Activated T-helper 1 cell treated with Interleukin-2 at 50 U/mL for 16 hours (primary cell): Measurements from ENCODE around the gene FOXB1.

Experiments used
- DNase-seq: peaks from one replicate; pipeline ENCODE4 v3.0.0-alpha.2; 2020; ENCODE audit warnings: low read depth

FOXB1 gene

GRCh38 chr15:59998950-59999611 is 5.0 kb upstream of the FOXB1 start:
- DNase-seq = no peak

GRCh38 chr15:59999612-60000112 is 4.4 kb upstream of the FOXB1 start:
- no peak for DNase-seq

DNA sequence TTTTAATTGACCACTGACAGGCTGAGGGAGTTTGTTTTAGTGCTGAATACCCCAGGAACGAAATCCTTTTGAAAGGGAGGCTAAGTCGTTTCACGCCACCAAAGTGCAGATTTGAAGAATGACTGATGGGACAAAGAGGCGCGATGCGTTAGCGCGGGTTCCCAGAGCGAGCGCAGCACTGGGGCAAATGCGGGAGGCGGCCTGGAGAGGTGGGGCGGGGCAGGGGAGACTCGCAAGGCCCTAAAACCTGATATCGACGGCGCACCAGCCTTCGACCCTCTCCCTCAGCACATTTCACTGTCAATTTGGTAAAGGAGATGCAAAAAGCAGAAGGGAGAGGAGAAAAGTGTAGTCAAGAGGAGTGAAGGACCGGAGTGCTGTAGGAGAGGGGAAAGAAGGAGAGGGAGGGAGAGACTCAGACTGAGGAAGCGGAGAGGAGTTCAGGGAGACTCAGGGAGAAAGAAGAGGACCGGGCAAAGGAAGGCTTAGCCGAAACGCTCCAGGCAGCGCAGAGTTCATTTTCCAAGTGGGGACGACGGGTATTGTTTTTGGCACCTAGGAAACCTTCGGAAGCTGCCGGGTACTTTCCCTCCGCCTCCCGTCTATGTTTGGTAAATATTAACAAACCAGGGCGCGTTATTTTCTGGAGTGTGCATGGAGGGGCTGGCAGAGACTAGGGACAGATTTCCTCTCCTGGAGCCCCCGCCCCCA is 3.8 kb upstream of the FOXB1 start:
- DNase-seq = no peak

DNA sequence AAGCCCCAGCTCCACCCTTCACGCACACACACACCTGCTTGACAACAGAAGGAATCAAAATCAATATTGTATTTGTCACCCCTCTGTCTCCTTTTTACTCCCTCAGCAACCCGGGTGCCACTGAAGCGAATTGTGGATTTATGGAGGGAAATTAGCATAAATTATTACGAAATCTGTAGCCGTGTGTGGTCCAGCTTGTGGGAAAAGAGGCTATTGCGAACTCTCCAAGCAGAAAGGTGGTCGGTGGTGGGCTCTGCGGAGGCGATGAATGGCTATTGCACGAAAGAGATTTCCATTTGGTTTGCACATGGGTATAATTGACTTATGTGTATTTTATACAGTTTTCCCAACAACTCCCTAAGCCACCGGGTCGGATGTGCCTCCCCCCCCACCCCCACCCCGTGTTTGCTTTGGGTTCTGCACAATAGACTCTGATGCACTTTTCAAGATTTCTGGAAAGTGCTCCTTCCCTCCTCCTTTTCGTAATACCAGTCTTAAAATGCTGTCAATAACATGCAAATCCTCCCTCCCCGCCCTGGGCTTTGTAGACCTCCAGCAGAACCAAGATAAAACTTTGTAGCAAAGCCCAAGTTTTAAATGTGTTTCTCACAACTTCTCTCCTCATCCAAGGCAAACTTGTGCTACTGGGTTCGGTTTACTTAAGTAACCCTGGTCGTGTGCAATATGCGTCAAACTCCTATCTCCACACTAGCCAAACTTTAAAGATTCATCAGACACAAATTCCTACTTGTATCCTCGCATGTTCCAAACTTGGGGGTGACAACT is 3.1 kb upstream of the FOXB1 start:
- no peak for DNase-seq

GRCh38 chr15:60001610-60002527 is 2.2 kb upstream of the FOXB1 start:
- no peak for DNase-seq

DNA sequence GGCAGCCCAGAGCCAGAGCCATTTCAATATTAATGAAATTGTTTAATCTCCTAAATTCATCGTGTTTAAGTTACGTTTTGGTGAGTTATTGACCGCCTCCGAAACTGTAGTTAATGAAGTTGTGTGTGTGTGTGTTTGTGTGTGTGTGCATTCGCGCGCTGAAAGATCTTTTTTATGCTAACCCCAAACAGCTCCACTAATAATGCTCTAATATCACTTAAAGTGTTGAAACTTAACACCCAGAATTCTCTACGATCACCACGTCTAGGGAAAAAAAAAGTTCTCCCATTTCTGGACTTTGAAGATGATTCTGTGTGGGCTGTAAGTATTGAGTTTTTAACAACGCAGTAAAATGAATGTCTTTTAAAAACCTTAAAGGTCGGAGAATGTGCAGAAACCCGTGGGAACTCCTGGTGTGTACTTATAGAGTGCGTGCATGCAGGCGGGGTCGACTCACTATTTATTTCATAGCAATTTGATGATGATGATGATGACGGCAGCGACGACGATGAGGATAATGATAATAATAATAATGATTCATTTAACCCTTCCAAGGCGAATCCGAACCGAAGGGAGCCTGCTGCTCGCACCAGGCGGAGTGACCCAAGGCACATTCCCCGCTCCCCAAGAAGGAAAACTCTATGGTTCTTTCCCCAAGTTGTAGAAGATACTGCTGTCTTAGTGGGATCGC is 1.4 kb upstream of the FOXB1 start:
- DNase-seq = no peak

DNA sequence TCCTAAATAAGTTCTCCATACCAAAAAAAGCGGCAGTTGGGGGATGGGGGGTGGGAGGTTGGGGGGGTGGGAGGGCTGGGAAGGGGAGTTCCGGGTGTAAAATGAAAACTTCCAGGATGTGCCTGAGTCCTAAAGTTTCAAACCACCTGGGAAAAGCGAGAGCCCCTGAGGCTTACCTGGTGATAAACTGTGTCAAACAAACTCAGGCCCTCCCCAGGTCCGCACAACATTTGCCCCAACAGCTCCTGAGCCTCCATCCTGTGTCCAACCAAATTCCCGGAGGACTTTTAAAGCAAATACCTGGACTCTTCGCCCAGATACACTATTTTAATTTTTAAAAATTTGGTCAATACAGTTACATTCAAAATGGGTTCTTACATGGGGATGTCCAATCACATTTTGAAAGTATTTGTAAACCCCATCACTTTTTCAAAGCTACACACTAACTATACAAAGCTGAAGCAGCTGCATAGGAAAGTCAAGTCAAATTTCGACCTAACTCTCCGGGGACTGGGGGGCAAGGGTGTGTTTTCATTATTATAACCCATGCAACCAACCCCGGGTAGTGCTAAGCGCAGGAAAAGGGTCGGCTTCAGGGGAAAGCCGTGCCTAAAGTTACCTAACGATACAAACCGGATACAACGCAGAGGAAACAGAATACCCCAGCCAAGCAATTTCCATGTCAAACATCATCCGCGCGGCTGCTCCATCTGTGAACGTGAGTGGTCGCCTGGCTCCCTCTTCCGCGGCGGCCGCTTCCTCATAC is 685 bp upstream of the FOXB1 start:
- no peak for DNase-seq

DNA sequence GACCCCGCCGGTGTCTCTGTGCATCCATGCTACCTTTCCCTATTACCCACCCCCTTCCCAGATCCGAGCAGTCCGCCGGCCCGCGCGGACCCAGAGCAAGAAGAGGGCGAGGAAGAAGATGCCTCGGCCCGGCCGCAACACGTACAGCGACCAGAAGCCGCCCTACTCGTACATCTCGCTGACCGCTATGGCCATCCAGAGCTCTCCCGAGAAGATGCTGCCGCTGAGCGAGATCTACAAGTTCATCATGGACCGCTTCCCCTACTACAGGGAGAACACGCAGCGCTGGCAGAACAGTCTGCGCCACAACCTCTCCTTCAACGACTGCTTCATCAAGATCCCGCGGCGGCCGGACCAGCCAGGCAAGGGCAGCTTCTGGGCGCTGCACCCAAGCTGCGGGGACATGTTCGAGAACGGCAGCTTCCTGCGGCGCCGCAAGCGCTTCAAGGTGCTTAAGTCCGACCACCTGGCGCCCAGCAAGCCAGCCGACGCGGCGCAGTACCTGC is 788 bp downstream of the FOXB1 start:
- no peak for DNase-seq

DNA sequence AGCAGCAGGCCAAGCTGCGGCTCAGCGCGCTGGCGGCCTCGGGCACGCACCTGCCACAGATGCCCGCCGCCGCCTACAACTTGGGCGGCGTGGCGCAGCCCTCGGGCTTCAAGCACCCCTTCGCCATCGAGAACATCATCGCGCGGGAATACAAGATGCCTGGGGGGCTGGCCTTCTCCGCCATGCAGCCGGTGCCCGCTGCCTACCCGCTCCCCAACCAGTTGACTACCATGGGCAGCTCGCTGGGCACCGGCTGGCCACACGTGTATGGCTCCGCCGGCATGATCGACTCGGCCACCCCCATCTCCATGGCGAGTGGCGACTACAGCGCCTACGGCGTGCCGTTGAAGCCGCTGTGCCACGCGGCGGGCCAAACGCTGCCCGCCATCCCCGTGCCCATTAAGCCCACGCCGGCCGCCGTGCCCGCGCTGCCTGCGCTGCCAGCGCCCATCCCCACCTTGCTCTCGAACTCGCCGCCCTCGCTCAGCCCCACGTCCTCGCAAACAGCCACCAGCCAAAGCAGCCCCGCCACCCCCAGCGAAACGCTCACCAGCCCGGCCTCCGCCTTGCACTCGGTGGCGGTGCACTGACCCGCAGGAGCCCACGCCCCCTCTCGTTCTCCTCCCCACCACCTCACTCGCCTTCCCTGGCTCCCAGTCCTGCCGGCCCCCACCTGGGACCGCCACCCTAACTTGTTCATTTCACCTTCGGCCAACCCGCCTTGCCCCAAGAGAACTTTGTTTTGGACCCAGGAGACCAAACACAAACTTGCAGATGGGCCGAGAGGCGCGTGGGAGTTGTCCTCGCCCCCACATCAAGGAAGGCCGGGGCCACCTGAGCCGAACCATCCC is 1.5 kb downstream of the FOXB1 start:
- no peak for DNase-seq

DNA sequence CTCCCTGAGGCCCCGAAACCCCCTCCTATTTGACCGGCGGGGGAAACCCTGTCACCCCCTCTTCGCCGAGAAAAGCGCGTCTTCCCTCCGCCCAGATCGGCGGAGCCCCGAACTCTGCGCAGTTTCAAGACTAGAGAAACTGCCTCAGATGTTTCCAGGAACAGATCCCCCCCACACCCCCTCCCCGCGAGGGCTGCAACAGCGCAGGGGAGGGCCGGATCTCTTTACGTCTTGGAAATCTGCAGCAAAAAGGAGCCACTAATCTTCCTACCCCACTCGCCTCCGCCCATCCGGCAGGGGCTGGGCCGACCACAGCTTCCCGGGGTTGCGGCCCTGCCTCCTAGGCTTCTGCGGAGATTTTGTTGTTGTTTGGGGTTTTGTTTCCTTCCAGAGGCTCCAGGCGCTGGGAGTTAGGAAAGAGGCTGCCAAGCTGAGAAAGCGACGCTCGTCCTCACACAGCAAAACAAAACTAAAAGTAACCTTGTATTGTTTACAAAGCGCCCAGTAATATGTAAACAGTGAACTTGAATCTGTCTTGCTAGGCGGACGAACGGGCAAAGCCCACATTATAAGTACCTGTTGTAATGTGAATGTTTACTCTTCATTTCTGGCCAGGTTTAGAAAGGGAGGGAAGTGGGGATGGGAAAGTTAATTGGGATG is 2.2 kb downstream of the FOXB1 start:
- DNase-seq = peak; percentile 46

GRCh38 chr15:60006873-60007272 is 2.8 kb downstream of the FOXB1 start:
- DNase-seq = no peak

DNA sequence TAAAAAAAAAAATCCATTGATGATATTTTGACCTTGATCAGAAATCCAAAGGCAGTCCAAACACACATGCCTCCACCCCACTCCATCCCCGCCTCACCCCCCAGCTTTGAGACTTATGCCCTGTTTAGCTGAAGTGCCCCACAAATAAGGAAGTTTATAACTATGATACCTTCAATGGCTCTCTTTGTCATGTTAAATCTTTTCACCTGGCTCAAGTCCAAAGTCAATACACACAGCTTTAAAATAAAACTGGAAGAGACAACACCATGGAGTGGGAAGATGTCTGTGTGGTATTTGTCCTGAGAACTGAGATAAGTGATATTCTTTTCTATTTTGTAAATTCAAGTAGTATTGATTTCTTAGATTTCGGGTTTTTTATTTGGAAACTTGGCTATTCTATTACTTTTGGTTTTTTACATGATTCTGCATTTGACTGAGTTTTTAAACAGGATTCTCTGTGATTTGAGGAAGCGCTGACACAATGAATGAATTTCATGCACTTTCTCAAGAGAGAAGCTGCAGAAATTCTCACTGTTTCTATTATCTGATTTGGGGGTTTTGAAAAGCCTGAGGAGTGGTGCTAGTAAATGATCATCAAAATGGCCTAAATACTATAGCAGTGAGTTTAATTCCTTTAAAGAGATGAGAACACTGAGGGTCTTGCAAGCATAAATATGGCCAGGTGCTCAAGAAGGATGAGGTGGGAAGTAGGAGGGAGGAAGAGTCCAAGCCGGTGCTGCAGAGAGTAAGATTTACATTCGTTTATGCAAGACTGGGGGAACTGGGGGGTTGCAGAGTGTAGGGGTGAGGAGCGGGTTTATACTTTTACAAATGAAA is 5.2 kb downstream of the FOXB1 start:
- no peak for DNase-seq

DNA sequence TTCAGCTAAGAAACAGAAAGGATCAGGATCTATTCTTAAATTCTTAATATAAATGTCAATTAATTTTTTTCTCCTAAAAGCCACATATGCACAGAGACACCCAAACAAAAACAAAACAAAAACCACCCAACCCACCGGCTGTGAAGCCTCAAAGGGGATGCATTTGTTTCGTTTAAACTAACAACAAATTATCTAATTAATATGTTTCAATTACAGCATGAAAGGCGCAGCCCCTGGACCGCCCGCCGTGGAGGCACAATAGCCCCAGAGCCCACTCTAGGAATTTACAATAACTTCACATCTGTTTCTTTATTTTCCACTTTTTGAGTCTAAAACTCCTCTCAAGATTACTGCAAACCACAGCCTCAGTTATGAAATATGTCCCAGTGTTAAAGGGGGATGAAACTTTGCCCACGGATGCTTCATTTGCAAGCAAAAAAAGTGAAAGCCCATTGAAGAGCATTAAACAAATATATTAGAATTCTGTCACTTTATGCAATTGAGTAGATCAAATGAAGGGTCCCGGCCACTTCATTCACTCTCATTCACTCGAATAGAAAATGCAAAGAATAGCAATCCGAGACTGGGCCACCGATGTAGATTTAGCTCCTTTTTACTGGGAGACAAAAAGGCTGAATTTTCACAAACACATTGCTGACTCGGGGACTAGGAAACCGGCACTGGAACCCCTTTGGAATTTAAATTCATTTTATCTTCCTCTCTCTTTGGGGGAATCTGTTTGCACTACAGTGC is 6.0 kb downstream of the FOXB1 start:
- DNase-seq = no peak

- DNase-seq = no peak
These were observed 6.7 kb downstream of the FOXB1 start for GRCh38 chr15:60010858-60011257.

GRCh38 chr15:60012695-60013094 is 8.6 kb downstream of the FOXB1 start:
- DNase-seq = no peak

- DNase-seq = no peak
These were observed 13.7 kb downstream of the FOXB1 start for GRCh38 chr15:60017538-60018520.
